Measurements from ENCODE around the gene PLOD1.
"Not testable (repeated sequence)": the region's sequence is repeated elsewhere in the genome, so short reads cannot be mapped to it uniquely, and the experiment has no call there.

Gene PLOD1

DNA sequence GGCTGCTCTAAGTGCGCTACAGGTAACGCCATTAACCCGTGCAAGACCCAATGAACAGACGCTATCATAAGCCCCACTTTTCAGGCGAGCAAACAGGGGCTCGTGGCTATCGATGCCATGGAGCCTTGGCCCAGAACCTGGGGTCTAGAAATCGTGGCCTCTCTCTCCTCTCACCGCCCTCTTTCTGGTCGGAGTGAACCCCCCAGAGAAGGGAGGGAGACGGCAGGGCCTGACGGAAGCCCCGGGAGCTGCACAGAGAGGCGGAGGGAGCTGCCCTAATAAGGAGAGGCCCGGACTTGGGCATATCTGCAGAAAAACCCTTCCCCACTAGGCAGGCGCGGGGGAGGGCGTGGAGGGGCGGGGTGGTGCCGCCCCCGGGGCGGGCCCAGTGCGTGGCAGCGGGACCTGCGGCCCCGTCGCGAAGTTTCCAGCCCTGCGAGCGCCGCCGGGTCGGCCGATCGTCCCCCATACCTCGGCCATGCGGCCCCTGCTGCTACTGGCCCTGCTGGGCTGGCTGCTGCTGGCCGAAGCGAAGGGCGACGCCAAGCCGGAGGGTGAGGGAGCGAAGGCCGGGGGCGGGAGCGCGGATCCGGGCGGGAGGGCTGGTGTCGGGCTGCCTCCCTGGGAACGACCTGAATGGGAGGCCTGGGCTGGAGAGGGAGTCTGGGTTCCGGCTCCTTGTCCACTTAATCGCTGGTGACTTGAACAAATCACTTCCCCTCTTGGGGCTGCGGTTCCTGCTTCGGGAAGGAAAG is at the start of gene PLOD1:
Gene PLOD1 (plus strand): TSS at position 416 of the 755 bp plus-strand sequence. CDS start 63 bp downstream, at position 479.
- FAIRE-seq: no peak

DNA sequence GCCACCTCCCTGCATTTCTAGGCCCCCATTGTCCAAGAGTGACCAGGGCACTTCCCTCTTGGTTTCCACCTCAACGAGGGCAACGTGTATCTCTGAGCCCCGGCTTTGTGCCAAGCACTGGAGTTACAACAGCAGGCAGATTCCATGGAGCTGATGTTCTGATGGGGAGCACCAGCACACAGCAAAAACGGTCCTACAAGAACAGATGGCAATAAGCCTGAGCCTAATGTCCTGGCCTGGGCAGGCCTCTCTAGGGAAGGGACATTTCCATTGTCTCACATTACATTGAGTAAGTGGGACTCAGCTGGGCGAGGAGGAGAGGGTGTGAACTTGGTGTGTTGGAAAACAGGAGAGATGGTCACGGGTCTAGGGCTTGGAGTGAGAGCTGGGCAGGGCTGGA is 48.6 kb upstream of the PLOD1 start:
- no peak for FAIRE-seq

GRCh38 chr1:11886986-11887665 is 47.4 kb upstream of the PLOD1 start:
- FAIRE-seq: no peak

- no peak for FAIRE-seq
These were observed 46.9 kb upstream of the PLOD1 start for GRCh38 chr1:11887666-11888007.

DNA sequence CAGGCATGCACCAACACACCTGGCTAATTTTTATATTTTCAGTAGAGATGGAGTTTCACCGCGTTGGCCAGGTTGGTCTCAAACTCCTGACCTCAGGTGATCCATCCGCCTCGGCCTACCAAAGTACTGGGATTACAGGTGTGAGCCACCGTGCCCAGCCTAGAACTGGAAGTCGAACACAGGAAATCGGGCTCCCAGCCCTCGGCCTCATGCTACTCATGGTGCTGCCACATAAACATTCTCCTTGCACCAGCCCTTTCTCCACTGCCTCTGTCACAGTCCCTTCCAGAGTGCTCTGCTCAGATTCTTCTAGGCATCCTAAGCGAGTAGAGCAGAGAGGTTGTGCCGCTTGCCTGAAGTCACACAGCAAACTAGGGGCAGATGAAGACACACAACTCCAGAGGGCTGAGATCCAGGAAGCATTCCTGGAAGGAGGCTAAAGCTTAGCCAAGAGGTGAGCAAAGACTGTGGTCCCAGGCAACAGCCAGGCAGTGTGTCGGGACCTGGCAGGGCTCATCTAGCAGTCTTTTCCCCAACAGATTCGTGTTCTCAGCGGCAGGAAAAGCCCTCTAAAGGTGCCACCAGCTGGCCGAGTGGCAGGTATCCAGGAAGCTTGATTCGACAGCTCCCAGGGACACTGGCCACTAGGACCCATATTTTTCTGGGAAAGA is 46.2 kb upstream of the PLOD1 start:
- no peak for FAIRE-seq

GRCh38 chr1:11888877-11889208 is 45.7 kb upstream of the PLOD1 start:
- FAIRE-seq: no peak

- no peak for FAIRE-seq
These were observed 42.9 kb upstream of the PLOD1 start for GRCh38 chr1:11891433-11892186.

- no peak for FAIRE-seq
These were observed 40.6 kb upstream of the PLOD1 start for GRCh38 chr1:11893907-11894251.

- not testable (repeated sequence) for FAIRE-seq
These were observed 40.0 kb upstream of the PLOD1 start for GRCh38 chr1:11894501-11894900.

- FAIRE-seq: no peak
These were observed 36.3 kb upstream of the PLOD1 start for GRCh38 chr1:11898086-11898785.

- no peak for FAIRE-seq
These were observed 35.6 kb upstream of the PLOD1 start for GRCh38 chr1:11898831-11899467.

GRCh38 chr1:11901446-11901845 is 33.1 kb upstream of the PLOD1 start:
- not testable (repeated sequence) for FAIRE-seq

DNA sequence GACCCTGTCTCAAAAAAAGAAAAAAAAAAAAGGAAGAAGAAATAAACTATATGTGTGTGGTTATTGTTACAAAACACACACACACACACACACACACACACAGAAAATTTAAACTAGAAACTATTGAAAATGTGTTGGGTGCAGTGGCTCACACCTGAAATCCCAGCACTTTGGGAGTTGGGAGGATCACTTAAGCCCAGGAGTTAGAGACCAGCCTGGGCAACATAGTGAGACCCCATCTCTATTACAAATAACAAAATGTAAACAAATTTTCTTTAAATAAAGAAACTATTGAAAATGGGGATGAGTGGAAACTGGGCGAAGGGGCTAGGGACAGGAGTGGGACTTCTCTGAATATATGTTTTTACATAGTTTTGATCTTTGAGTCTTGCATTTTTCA is 31.3 kb upstream of the PLOD1 start:
- FAIRE-seq: no peak

DNA sequence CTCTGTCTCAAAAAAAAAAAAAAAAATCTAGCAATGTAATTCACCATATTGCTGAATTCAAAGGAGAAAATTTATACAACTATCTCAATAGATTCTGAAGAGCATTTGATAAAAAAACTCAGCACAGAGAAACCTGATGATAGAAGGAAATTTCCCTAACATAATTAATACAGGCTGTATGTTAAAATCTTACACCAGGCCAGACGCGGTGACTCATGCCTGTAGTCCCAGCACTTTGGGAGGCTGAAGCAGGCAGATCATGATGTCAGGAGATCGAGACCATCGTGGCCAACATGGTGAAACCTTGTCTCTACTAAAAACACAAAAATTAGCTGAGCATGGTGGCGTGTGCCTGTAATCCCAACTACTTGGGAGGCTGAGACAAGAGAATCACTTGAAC is 30.4 kb upstream of the PLOD1 start:
- not testable (repeated sequence) for FAIRE-seq

GRCh38 chr1:11904978-11905377 is 29.5 kb upstream of the PLOD1 start:
- no peak for FAIRE-seq

- FAIRE-seq: no peak
These were observed 27.6 kb upstream of the PLOD1 start for GRCh38 chr1:11906870-11907269.

- FAIRE-seq: peak; percentile 98
These were observed 27.0 kb upstream of the PLOD1 start for GRCh38 chr1:11907275-11908094.

GRCh38 chr1:11908095-11908675 is 26.3 kb upstream of the PLOD1 start:
- no peak for FAIRE-seq

DNA sequence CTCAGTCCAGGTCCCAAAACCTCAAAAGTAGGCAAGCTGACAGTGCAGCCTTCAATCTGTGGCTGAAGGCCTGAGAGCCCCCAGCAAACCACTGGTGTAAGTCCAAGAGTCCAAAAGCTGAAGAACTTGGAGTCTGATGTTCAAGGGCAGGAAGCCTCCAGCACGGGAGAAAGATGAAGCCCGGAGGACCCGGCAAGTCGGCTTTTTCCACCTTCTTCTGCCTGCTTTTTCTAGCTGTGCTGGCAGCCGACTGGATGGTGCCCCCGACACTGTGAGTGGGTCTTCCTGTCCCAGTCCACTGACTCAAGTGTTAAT is 23.6 kb upstream of the PLOD1 start:
- FAIRE-seq: not testable (repeated sequence)

GRCh38 chr1:11912000-11912399 is 22.5 kb upstream of the PLOD1 start:
- FAIRE-seq: no peak
